ENCODE data around the gene COQ9.
"Not testable (repeated sequence)": the region's sequence is repeated elsewhere in the genome, so short reads cannot be mapped to it uniquely, and the experiment has no call there.

DNA sequence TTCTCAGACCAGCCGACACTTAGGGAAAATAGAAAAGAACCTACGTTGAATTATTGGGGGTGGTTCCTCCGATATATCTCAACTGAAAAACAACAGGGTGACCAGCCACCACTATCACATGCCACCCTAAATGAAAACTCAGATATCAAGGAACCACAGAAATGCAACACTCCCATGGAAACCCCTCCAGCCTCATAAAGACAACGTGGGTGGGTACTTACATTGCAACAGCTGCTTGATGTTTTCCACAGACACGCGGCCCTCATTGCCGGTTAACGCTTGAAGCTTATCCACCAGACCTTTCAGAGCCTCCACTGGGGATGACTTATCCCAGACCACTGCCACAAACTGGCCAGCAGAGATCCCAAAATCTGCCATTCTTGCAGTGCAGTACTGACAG lies 6.7 kb upstream of the COQ9 start:
- TF ChIP-seq, protein P1, sequence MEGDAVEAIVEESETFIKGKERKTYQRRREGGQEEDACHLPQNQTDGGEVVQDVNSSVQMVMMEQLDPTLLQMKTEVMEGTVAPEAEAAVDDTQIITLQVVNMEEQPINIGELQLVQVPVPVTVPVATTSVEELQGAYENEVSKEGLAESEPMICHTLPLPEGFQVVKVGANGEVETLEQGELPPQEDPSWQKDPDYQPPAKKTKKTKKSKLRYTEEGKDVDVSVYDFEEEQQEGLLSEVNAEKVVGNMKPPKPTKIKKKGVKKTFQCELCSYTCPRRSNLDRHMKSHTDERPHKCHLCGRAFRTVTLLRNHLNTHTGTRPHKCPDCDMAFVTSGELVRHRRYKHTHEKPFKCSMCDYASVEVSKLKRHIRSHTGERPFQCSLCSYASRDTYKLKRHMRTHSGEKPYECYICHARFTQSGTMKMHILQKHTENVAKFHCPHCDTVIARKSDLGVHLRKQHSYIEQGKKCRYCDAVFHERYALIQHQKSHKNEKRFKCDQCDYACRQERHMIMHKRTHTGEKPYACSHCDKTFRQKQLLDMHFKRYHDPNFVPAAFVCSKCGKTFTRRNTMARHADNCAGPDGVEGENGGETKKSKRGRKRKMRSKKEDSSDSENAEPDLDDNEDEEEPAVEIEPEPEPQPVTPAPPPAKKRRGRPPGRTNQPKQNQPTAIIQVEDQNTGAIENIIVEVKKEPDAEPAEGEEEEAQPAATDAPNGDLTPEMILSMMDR (IDR thresholded peaks at IDR 0.05): not testable (repeated sequence)
- not testable (repeated sequence) for TF ChIP-seq POLR2A (IDR thresholded peaks at IDR 0.05)

All from heart left ventricle (tissue), 13 donors.